CD4-positive, alpha-beta T cell (primary cell): Measurements from ENCODE around the gene ADCY2. TPM values are rescaled to one million over a fixed set of nuclear protein-coding genes. Genes with fewer than 3 reads are reported as not detected.

Experiments
- ATAC-seq: fragments of 200-7000 bp; cut with Tn5 transposase; one replicate; pipeline ENCODE4 v1.10.0; 2022; ENCODE audit warnings: mild to moderate bottlenecking; ENCODE audit not compliant: poor library complexity
- CTCF ChIA-PET: fragments of 350-600 bp; sonication (Branson Sonifier 250); formaldehyde crosslinking; loops from one replicate; lab custom pipeline; 2021; ENCODE audit warnings: antibody characterized with exemption, inconsistent platforms; lab: Charles Lee
- POLR2A ChIA-PET: fragments of 350-600 bp; sonication (Branson Sonifier 250); formaldehyde crosslinking; loops from one replicate; lab custom pipeline; 2021; ENCODE audit warnings: antibody characterized with exemption, inconsistent platforms; lab: Charles Lee
- DNase-seq, 14 experiments: peaks; one replicate each; pipeline ENCODE4 v3.0.0-alpha.2; 2013 to 2020; ENCODE audit warnings: mixed read lengths in 2 of 14
- H3K27ac ChIP-seq, 2 donors: one replicate each; pipeline versions ENCODE4 v1.5.1 to v1.7.0; 2013; ENCODE audit warnings: low read length in 2 of 2, low read depth in 1 of 2, mild to moderate bottlenecking in 1 of 2
- H3K27me3 ChIP-seq, 2 experiments: 1 replicate in 1 of 2; 2 replicates in 1 of 2; pipeline versions ENCODE4 v1.6.1 to v1.7.0; 2013; ENCODE audit warnings: low read length in 2 of 2, control low read depth in 1 of 2, mild to moderate bottlenecking in 1 of 2, moderate library complexity in 1 of 2; ENCODE audit not compliant: insufficient read depth in 2 of 2, control insufficient read depth in 1 of 2
- H3K36me3 ChIP-seq: one replicate; pipeline ENCODE4 v1.6.1; 2013; ENCODE audit warnings: low read length, control low read depth; ENCODE audit not compliant: insufficient read depth
- H3K4me1 ChIP-seq: one replicate; pipeline ENCODE4 v1.6.1; 2013; ENCODE audit warnings: low read length, control low read depth; ENCODE audit not compliant: insufficient read depth
- H3K4me3 ChIP-seq: one replicate; pipeline ENCODE4 v1.5.1; 2013; ENCODE audit warnings: mild to moderate bottlenecking, low read length, moderate library complexity
- H3K9me3 ChIP-seq, 2 experiments: 1 replicate in 1 of 2; 2 replicates in 1 of 2; pipeline versions ENCODE4 v1.6.1 to v1.7.0; 2013; ENCODE audit warnings: low read length in 2 of 2, mild to moderate bottlenecking in 2 of 2, control low read depth in 1 of 2, moderate library complexity in 1 of 2; ENCODE audit not compliant: control insufficient read depth in 1 of 2, insufficient read depth in 1 of 2
- H3K27ac Mint-ChIP-seq: one replicate; pipeline ENCODE4 v1.8.0; 2020; ENCODE audit warnings: mixed read lengths
- H3K27me3 Mint-ChIP-seq: one replicate; pipeline ENCODE4 v1.8.0; 2021; ENCODE audit warnings: mixed read lengths
- H3K36me3 Mint-ChIP-seq: one replicate; pipeline ENCODE4 v1.8.0; 2021; ENCODE audit warnings: low read depth, mixed read lengths
- H3K4me1 Mint-ChIP-seq: one replicate; pipeline ENCODE4 v1.8.0; 2021; ENCODE audit warnings: low read depth, mixed read lengths
- H3K4me3 Mint-ChIP-seq: one replicate; pipeline ENCODE4 v1.8.0; 2020; ENCODE audit warnings: mild to moderate bottlenecking, mixed read lengths
- H3K9me3 Mint-ChIP-seq: one replicate; pipeline ENCODE4 v1.8.0; 2020; ENCODE audit warnings: mixed read lengths
- CTCF ChIP-seq: fragments of 200-600 bp; IDR thresholded peaks from one replicate; pipeline ENCODE4 v1.8.0; 2022; ENCODE audit warnings: antibody characterized with exemption, mild to moderate bottlenecking
- intact Hi-C, 2 experiments: fragments of 100-400 bp; cut with DNase I in 1 of 2; cut with micrococcal nuclease in 1 of 2; formaldehyde crosslinking; loops; one replicate each; pipeline versions ENCODE4 v1.15.1 to v1.9.0; 2023 to 2025; cut with DNase I, micrococcal nuclease
- total RNA-seq, 174 experiments: library from RNA in 2 of 174; stranded (reverse) in 2 of 174; gene quantifications; one replicate each; pipeline ENCODE4 v1.2.3 and lab custom pipeline; 2021 to 2026

The ADCY2 gene
- total RNA-seq, 2 experiments from 2014 or later, result not detected

- TF ChIP-seq CTCF, result no peak
- POLR2A ChIA-PET, result no interaction called here
- H3K9me3 ChIP-seq, result peaks cover 0 to 12% of the 10 kb centered on the region in 2 experiments
- no peaks in the 10 kb centered on the region for H3K4me1 ChIP-seq
- H3K4me3 Mint-ChIP-seq, result no peak overlapping the region
- H3K36me3 Mint-ChIP-seq, result no peaks in the 10 kb centered on the region
- intact Hi-C loops, result no loop called here
- DNase-seq (no peak), ATAC-seq (no peak)
- H3K27ac ChIP-seq, result no peak overlapping the region
- CTCF ChIA-PET, result no interaction called here
- no peak overlapping the region for H3K4me3 ChIP-seq
- H3K27me3 Mint-ChIP-seq, result no peaks in the 10 kb centered on the region
- H3K9me3 Mint-ChIP-seq, result peaks cover 3% of the 10 kb centered on the region
- no peaks in the 10 kb centered on the region for H3K36me3 ChIP-seq
- H3K4me1 Mint-ChIP-seq, result no peaks in the 10 kb centered on the region
- H3K27me3 ChIP-seq, result no peaks in the 10 kb centered on the region
- H3K27ac Mint-ChIP-seq, result no peak overlapping the region
These were observed 39.0 kb downstream of the ADCY2 start for GRCh38 chr5:7434914-7435313.

GRCh38 chr5:7435503-7435902 lies 39.6 kb downstream of the ADCY2 start:
- Mint-ChIP-seq H3K4me1 (no peaks in the 10 kb centered on the region), H3K27me3 (no peaks in the 10 kb centered on the region), H3K27ac (no peak overlapping the region), H3K36me3 (no peaks in the 10 kb centered on the region), H3K4me3 (no peak overlapping the region), H3K9me3 (peaks cover 3% of the 10 kb centered on the region)
- Histone ChIP-seq H3K4me1 (no peaks in the 10 kb centered on the region), H3K4me3 (no peak overlapping the region), H3K36me3 (no peaks in the 10 kb centered on the region), H3K9me3 (peaks cover 0 to 12% of the 10 kb centered on the region in 2 experiments), H3K27me3 (no peaks in the 10 kb centered on the region), H3K27ac (no peak overlapping the region)
- POLR2A ChIA-PET, result no interaction called here
- CTCF ChIA-PET, result no interaction called here
- no peak for ATAC-seq
- intact Hi-C loops, result no loop called here
- TF ChIP-seq CTCF, result no peak
- DNase-seq, result no peak

GRCh38 chr5:7436521-7436920 lies 40.6 kb downstream of the ADCY2 start:
- no peak for ATAC-seq
- ChIA-PET CTCF (no interaction called here), POLR2A (no interaction called here)
- intact Hi-C loops, result no loop called here
- no peak for DNase-seq
- Mint-ChIP-seq H3K4me3 (no peak overlapping the region), H3K27ac (no peak overlapping the region), H3K4me1 (no peaks in the 10 kb centered on the region), H3K36me3 (no peaks in the 10 kb centered on the region), H3K9me3 (peaks cover 3% of the 10 kb centered on the region), H3K27me3 (no peaks in the 10 kb centered on the region)
- no peaks in the 10 kb centered on the region for H3K4me1 ChIP-seq
- no peak overlapping the region for H3K4me3 ChIP-seq
- peaks cover 0 to 12% of the 10 kb centered on the region in 2 experiments for H3K9me3 ChIP-seq
- no peak for TF ChIP-seq CTCF
- no peaks in the 10 kb centered on the region for H3K27me3 ChIP-seq
- no peaks in the 10 kb centered on the region for H3K36me3 ChIP-seq
- H3K27ac ChIP-seq, result no peak overlapping the region
